ENCODE data around the gene PEX26.

PEX26 gene

GRCh38 chr22:18077639-18078328, at the start of gene PEX26:
Gene PEX26, plus strand, starts transcription at chr22:18077990. Its CDS starts 387 bp downstream, at chr22:18078377.
- peak; percentile 98 for DNase-seq (ENCODE audit: extremely low read depth, insufficient read length)
- peaks cover 9% of the 10 kb centered on the region for H3K36me3 ChIP-seq (ENCODE audit: control insufficient read depth, insufficient read depth, low read length)
- no peak for TF ChIP-seq CTCF (IDR thresholded peaks at IDR 0.05; ENCODE audit: insufficient read depth, low read length, poor library complexity, severe bottlenecking)
- H3K4me3 ChIP-seq (replicated peaks; ENCODE audit: low read depth, low read length), result peak within 1 kb of the TSS; percentile 98
- H3K27me3 ChIP-seq (replicated peaks; ENCODE audit: control insufficient read depth, insufficient read depth, low read length), result no peaks in the 10 kb centered on the region

GRCh38 chr22:18028817-18029527, 48.8 kb upstream of the PEX26 start:
- H3K27me3 ChIP-seq (replicated peaks; ENCODE audit: control insufficient read depth, insufficient read depth, low read length), result no peaks in the 10 kb centered on the region; the same call in 1 of the 2 replicates
- no peaks in the 10 kb centered on the region for H3K36me3 ChIP-seq (ENCODE audit: control insufficient read depth, insufficient read depth, low read length)
- H3K4me3 ChIP-seq (replicated peaks; ENCODE audit: low read depth, low read length), result no peak overlapping the region
- DNase-seq (ENCODE audit: extremely low read depth, insufficient read length), result no peak
- TF ChIP-seq CTCF (IDR thresholded peaks at IDR 0.05; ENCODE audit: insufficient read depth, low read length, poor library complexity, severe bottlenecking), result no peak

GRCh38 chr22:18029686-18030267, 48.0 kb upstream of the PEX26 start:
- Histone ChIP-seq H3K4me3 (replicated peaks; ENCODE audit: low read depth, low read length) (no peak overlapping the region), H3K27me3 (replicated peaks; ENCODE audit: control insufficient read depth, insufficient read depth, low read length) (no peaks in the 10 kb centered on the region; the same call in 1 of the 2 replicates), H3K36me3 (ENCODE audit: control insufficient read depth, insufficient read depth, low read length) (no peaks in the 10 kb centered on the region)
- TF ChIP-seq CTCF (IDR thresholded peaks at IDR 0.05; ENCODE audit: insufficient read depth, low read length, poor library complexity, severe bottlenecking), result no peak
- DNase-seq (ENCODE audit: extremely low read depth, insufficient read length), result no peak

- no peaks in the 10 kb centered on the region; the same call in 1 of the 2 replicates for H3K27me3 ChIP-seq (replicated peaks; ENCODE audit: control insufficient read depth, insufficient read depth, low read length)
- no peak for TF ChIP-seq CTCF (IDR thresholded peaks at IDR 0.05; ENCODE audit: insufficient read depth, low read length, poor library complexity, severe bottlenecking)
- DNase-seq (ENCODE audit: extremely low read depth, insufficient read length), result no peak
- H3K4me3 ChIP-seq (replicated peaks; ENCODE audit: low read depth, low read length), result no peak overlapping the region
- H3K36me3 ChIP-seq (ENCODE audit: control insufficient read depth, insufficient read depth, low read length), result no peaks in the 10 kb centered on the region
Observed at GRCh38 chr22:18031695-18032454, 45.9 kb upstream of the PEX26 start.

- no peak for DNase-seq (ENCODE audit: extremely low read depth, insufficient read length)
- no peak for TF ChIP-seq CTCF (IDR thresholded peaks at IDR 0.05; ENCODE audit: insufficient read depth, low read length, poor library complexity, severe bottlenecking)
- Histone ChIP-seq H3K36me3 (ENCODE audit: control insufficient read depth, insufficient read depth, low read length) (no peaks in the 10 kb centered on the region), H3K27me3 (replicated peaks; ENCODE audit: control insufficient read depth, insufficient read depth, low read length) (no peaks in the 10 kb centered on the region; the same call in 1 of the 2 replicates), H3K4me3 (replicated peaks; ENCODE audit: low read depth, low read length) (no peak overlapping the region)
Observed at GRCh38 chr22:18032455-18033101, 45.2 kb upstream of the PEX26 start.

Measured in GM06990 (cell line).